Endothelial cell of umbilical vein (primary cell): Measurements from ENCODE around the gene PCNT. TPM values are rescaled to one million over a fixed set of nuclear protein-coding genes. Genes with fewer than 3 reads are reported as not detected.

Experiments used
- BruUV-seq: library from RNA; stranded (reverse); fragments of 400-500 nt; replicated peaks from 2 replicates; lab custom pipeline; 2021; lab: Mats Ljungman, UMichigan
- CTCF ChIA-PET: fragments of 300-600, 350-600 bp; sonication (Branson Sonifier 250); formaldehyde crosslinking; loops from one replicate; lab custom pipeline; 2021; ENCODE audit warnings: antibody characterized with exemption, inconsistent platforms; lab: Charles Lee
- POLR2A ChIA-PET: fragments of 300-600, 350-600 bp; sonication (Branson Sonifier 250); formaldehyde crosslinking; loops from one replicate; lab custom pipeline; 2021; ENCODE audit warnings: antibody characterized with exemption, inconsistent platforms; lab: Charles Lee
- DNase-seq: peaks from one replicate; pipeline ENCODE4 v3.0.0-alpha.2; 2011; ENCODE audit warnings: low read depth, low spot score
- FAIRE-seq: peaks from 2 replicates; lab custom pipeline; 2011; peaks lifted over from hg19 to GRCh38; lab: Jason Lieb, UNC
- H2AFZ ChIP-seq: 2 replicates; pipeline ENCODE4 v1.6.0; 2012; ENCODE audit warnings: low read depth, low read length, control low read depth, inconsistent platforms
- H3K27ac ChIP-seq: 2 replicates; pipeline ENCODE4 v1.5.1; 2011; ENCODE audit warnings: low read depth, mild to moderate bottlenecking, control low read depth, low read length, moderate library complexity; ENCODE audit not compliant: insufficient read depth
- H3K27me3 ChIP-seq, 2 experiments: 2 replicates each; pipeline versions ENCODE4 v1.6.0 to v1.6.1; 2011; ENCODE audit warnings: low read length in 2 of 2, mixed read lengths in 1 of 2; ENCODE audit not compliant: control insufficient read depth in 2 of 2, insufficient read depth in 2 of 2
- H3K36me3 ChIP-seq, 2 experiments: 2 replicates in 1 of 2; 3 replicates in 1 of 2; pipeline ENCODE4 v1.5.1; 2011; ENCODE audit warnings: low read length in 2 of 2, mild to moderate bottlenecking in 1 of 2, moderate library complexity in 1 of 2; ENCODE audit not compliant: control insufficient read depth in 2 of 2, insufficient read depth in 2 of 2; ENCODE audit errors: extremely low read depth in 1 of 2
- H3K4me1 ChIP-seq: 3 replicates; pipeline ENCODE4 v1.5.1; 2011; ENCODE audit warnings: mild to moderate bottlenecking, low read length; ENCODE audit not compliant: control insufficient read depth, insufficient read depth; ENCODE audit errors: extremely low read depth
- H3K4me2 ChIP-seq: 2 replicates; pipeline ENCODE4 v1.6.1; 2011; ENCODE audit warnings: low read length, control low read depth, mixed read lengths; ENCODE audit not compliant: insufficient read depth
- H3K4me3 ChIP-seq, 3 experiments: fragments of 200-600 bp in 1 of 3; sonication (generic), shearing (Covaris generic) in 1 of 3; replicated peaks in 1 of 3; 2 replicates each; pipeline ENCODE4 v1.5.1; 2011 to 2016; ENCODE audit warnings: control low read depth in 3 of 3, low read length in 3 of 3, mild to moderate bottlenecking in 2 of 3, inconsistent platforms in 1 of 3, low read depth in 1 of 3, moderate library complexity in 1 of 3; ENCODE audit not compliant: insufficient read depth in 1 of 3
- H3K79me2 ChIP-seq: 2 replicates; pipeline ENCODE4 v1.6.0; 2012; ENCODE audit warnings: low read length, inconsistent platforms; ENCODE audit not compliant: control insufficient read depth, insufficient read depth
- H3K9ac ChIP-seq: replicated peaks from 2 replicates; pipeline ENCODE3; 2011; ENCODE audit warnings: low read length, control low read depth; ENCODE audit not compliant: insufficient read depth; ENCODE audit errors: extremely low read depth
- H3K9me1 ChIP-seq: replicated peaks from 3 replicates; pipeline ENCODE4 v1.6.0; 2011; ENCODE audit warnings: mild to moderate bottlenecking, low read length; ENCODE audit not compliant: control insufficient read depth, insufficient read depth; ENCODE audit errors: extremely low read depth
- H3K9me3 ChIP-seq: replicated peaks from 2 replicates; pipeline ENCODE4 v1.5.1; 2012; ENCODE audit warnings: low read length, inconsistent platforms; ENCODE audit not compliant: control insufficient read depth, insufficient read depth
- H4K20me1 ChIP-seq: replicated peaks from 2 replicates; pipeline ENCODE3; 2011; ENCODE audit warnings: mild to moderate bottlenecking, low read length; ENCODE audit not compliant: control insufficient read depth, insufficient read depth; ENCODE audit errors: extremely low read depth
- EZH2 ChIP-seq: IDR thresholded peaks from 2 replicates; pipeline ENCODE4 v1.6.1; 2012; ENCODE audit warnings: borderline replicate concordance, low read depth, mild to moderate bottlenecking, moderate library complexity, low read length, inconsistent platforms; ENCODE audit not compliant: severe bottlenecking
- FOS ChIP-seq: IDR thresholded peaks from 2 replicates; pipeline ENCODE4 v1.6.1; 2011; ENCODE audit warnings: mild to moderate bottlenecking, low read length, moderate library complexity, borderline replicate concordance; ENCODE audit not compliant: insufficient read depth
- GATA2 ChIP-seq: IDR thresholded peaks from 2 replicates; pipeline ENCODE4 v1.7.0; 2011; ENCODE audit warnings: low read depth, mild to moderate bottlenecking, moderate library complexity, mixed read lengths, low read length; ENCODE audit not compliant: insufficient read length, insufficient read depth
- JUN ChIP-seq: IDR thresholded peaks from 2 replicates; pipeline ENCODE4 v1.6.1; 2011; ENCODE audit warnings: borderline replicate concordance, low read depth; ENCODE audit not compliant: insufficient read length, insufficient read depth
- MYC ChIP-seq: IDR thresholded peaks from one replicate; pipeline ENCODE4 v1.6.1; 2011; ENCODE audit warnings: mild to moderate bottlenecking, low read depth, low read length
- POLR2A ChIP-seq: IDR thresholded peaks from 2 replicates; pipeline ENCODE4 v1.6.1; 2012; ENCODE audit warnings: low read depth, mild to moderate bottlenecking, control low read depth, low read length
- POLR2AphosphoS5 ChIP-seq: IDR thresholded peaks from 2 replicates; pipeline ENCODE4 v1.6.1; 2012; ENCODE audit warnings: low read depth, mild to moderate bottlenecking, control low read depth, low read length, moderate library complexity; ENCODE audit not compliant: insufficient read depth
- dilution Hi-C: fragments of 300-500 bp; cut with MboI; formaldehyde crosslinking; loops from one replicate; pipeline ENCODE4 v1.15.0; 2019; ENCODE audit warnings: low sequenced_read_pairs; ENCODE audit not compliant: extremely low pct_ligation_motif_present
- intact Hi-C: fragments of 100-400 bp; cut with micrococcal nuclease; formaldehyde crosslinking; loops from one replicate; pipeline ENCODE4 v1.10.0; 2022
- polyA plus RNA-seq, 4 experiments: library from polyadenylated mRNA; depleted of rRNA in 3 of 4; stranded (reverse) in 3 of 4; unstranded in 1 of 4; fragments of >200 nt; gene quantifications; 2 replicates each; pipeline versions ENCODE4 v1.2.1 to v1.2.3, GENCODE V29; 2011 to 2012; ENCODE audit warnings: missing spikeins in 1 of 4
- total RNA-seq: library from RNA; stranded (reverse); gene quantifications from 2 replicates; pipeline ENCODE4 v1.2.3, GENCODE V29; 2021
- TF ChIP-seq, protein P1 (sequence below), 2 donors: IDR thresholded peaks; 1 replicate in 1 of 2; 2 replicates in 1 of 2; pipeline ENCODE4 v1.5.1; 2011; ENCODE audit warnings: low read length in 2 of 2, mild to moderate bottlenecking in 2 of 2, moderate library complexity in 2 of 2, control low read depth in 1 of 2, inconsistent platforms in 1 of 2, low read depth in 1 of 2; ENCODE audit not compliant: insufficient read depth in 1 of 2; ENCODE audit errors: extremely low read depth in 1 of 2
- TF ChIP-seq, protein P2 (sequence below): IDR thresholded peaks from 2 replicates; pipeline ENCODE4 v1.6.1; 2011; ENCODE audit not compliant: insufficient read depth, insufficient read length

Gene PCNT
- total and polyA plus RNA-seq, 2 donors (not counting 3 experiments of a cell fraction or from before 2014, with no cell fraction given) = 9.6 to 49.5 TPM

DNA sequence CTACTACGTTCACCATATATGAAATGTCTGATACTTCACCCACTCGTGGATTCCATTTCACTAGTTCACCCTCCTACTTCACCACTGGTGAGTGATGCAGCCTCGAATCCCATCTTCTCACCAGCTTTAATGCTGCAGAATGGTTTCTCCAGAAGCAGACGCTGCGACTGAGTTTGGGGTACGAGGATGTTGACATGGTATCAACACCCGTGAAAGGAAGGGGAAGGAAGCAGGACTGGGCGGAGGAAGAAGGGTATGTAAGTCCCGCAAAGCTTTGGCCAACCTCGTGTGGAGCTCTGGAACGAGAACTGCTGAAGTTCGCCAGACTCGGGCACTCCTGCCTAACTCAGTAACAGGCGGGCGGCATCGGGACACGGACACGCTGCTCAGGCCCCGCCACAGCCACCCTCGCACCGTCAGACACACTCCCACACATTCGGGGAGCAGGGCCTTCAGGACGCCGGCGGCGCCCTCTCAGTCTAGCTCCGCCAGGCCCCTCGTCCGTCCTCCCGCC, 133.9 kb downstream of the PCNT start:
- H3K9me1 ChIP-seq = no peaks in the 10 kb centered on the region
- H3K9ac ChIP-seq = peak overlapping the region; percentile 79
- peak overlapping the region; percentile 70 for H2AFZ ChIP-seq
- no peaks in the 10 kb centered on the region for H3K27me3 ChIP-seq
- no peaks in the 10 kb centered on the region for H3K36me3 ChIP-seq
- peaks cover 35% of the 10 kb centered on the region for H3K4me1 ChIP-seq
- peak overlapping the region; percentile 60 for H3K4me2 ChIP-seq
- no peaks in the 10 kb centered on the region for H4K20me1 ChIP-seq
- ChIA-PET CTCF (no interaction called here), POLR2A (interaction anchor here (1.2 kb wide), 1 partner anchor 178 kb away, joined by 3 read pairs; no protein-coding TSS in a partner anchor)
- intact Hi-C loops (loop anchor here (5.0 kb wide), 1 partner anchor 59 kb away; no protein-coding TSS in a partner anchor), dilution Hi-C loops (no loop called here)
- no peak for FAIRE-seq
- peak; percentile 49 for DNase-seq
- peaks cover 45% of the 10 kb centered on the region for H3K79me2 ChIP-seq
- no peaks in the 10 kb centered on the region for H3K9me3 ChIP-seq
- no TSS peak for BruUV-seq
- H3K27ac ChIP-seq = peak overlapping the region; percentile 45
- TF ChIP-seq POLR2AphosphoS5 (no peak), POLR2A (no peak), JUN (no peak), MYC (no peak), GATA2 (no peak), FOS (no peak), EZH2 (no peak)
- TF ChIP-seq, protein P1, sequence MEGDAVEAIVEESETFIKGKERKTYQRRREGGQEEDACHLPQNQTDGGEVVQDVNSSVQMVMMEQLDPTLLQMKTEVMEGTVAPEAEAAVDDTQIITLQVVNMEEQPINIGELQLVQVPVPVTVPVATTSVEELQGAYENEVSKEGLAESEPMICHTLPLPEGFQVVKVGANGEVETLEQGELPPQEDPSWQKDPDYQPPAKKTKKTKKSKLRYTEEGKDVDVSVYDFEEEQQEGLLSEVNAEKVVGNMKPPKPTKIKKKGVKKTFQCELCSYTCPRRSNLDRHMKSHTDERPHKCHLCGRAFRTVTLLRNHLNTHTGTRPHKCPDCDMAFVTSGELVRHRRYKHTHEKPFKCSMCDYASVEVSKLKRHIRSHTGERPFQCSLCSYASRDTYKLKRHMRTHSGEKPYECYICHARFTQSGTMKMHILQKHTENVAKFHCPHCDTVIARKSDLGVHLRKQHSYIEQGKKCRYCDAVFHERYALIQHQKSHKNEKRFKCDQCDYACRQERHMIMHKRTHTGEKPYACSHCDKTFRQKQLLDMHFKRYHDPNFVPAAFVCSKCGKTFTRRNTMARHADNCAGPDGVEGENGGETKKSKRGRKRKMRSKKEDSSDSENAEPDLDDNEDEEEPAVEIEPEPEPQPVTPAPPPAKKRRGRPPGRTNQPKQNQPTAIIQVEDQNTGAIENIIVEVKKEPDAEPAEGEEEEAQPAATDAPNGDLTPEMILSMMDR (IDR thresholded peaks at IDR 0.05; ENCODE audit: extremely low read depth in 1 of 2, insufficient read depth in 1 of 2, low read depth in 1 of 2, low read length in 2 of 2) = no peak
- TF ChIP-seq, protein P2, sequence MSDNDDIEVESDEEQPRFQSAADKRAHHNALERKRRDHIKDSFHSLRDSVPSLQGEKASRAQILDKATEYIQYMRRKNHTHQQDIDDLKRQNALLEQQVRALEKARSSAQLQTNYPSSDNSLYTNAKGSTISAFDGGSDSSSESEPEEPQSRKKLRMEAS = no peak
- H3K4me3 ChIP-seq = peak overlapping the region; percentile 35 to 60 (median 58)
